DND-41 (cell line): ENCODE results near the gene ITPR3.

Experiments
- ATAC-seq: fragments of 200-7000 bp; cut with Tn5 transposase; 3 replicates; pipeline ENCODE4 v1.9.1; 2021; ENCODE audit warnings: low read depth; ENCODE audit not compliant: insufficient read depth
- DNase-seq: peaks from one replicate; pipeline ENCODE4 v3.0.0-alpha.2; 2020
- H2AFZ ChIP-seq: 2 replicates; pipeline ENCODE4 v1.6.0; 2012; ENCODE audit warnings: low read depth, low read length
- H3K27ac ChIP-seq: 2 replicates; pipeline ENCODE4 v1.5.1; 2012; ENCODE audit warnings: low read length, inconsistent platforms
- H3K27me3 ChIP-seq: fragments of 200-600 bp; sonication (generic); 2 replicates; pipeline ENCODE4 v1.6.0; 2012; ENCODE audit warnings: low read length, mild to moderate bottlenecking, inconsistent platforms; ENCODE audit not compliant: insufficient read depth, poor library complexity
- H3K36me3 ChIP-seq: 2 replicates; pipeline ENCODE4 v1.5.1; 2012; ENCODE audit warnings: low read length, inconsistent platforms; ENCODE audit not compliant: insufficient read depth
- H3K4me1 ChIP-seq: 2 replicates; pipeline ENCODE4 v1.5.1; 2012; ENCODE audit warnings: mild to moderate bottlenecking, low read length; ENCODE audit not compliant: insufficient read depth
- H3K4me2 ChIP-seq: 2 replicates; pipeline ENCODE4 v1.6.0; 2012; ENCODE audit warnings: mild to moderate bottlenecking, moderate library complexity, low read length, inconsistent platforms; ENCODE audit not compliant: insufficient read depth
- H3K4me3 ChIP-seq, 2 experiments: fragments of 200-600 bp in 1 of 2; shearing (Covaris generic) in 1 of 2; 2 replicates each; pipeline ENCODE4 v1.5.1; 2012 to 2016; ENCODE audit warnings: inconsistent platforms in 2 of 2, low read length in 2 of 2, mild to moderate bottlenecking in 2 of 2, low read depth in 1 of 2, moderate library complexity in 1 of 2
- H3K79me2 ChIP-seq: 2 replicates; pipeline ENCODE4 v1.6.0; 2012; ENCODE audit warnings: low read length, inconsistent platforms; ENCODE audit not compliant: insufficient read depth
- H3K9ac ChIP-seq: 2 replicates; pipeline ENCODE4 v1.6.0; 2012; ENCODE audit warnings: low read depth, mild to moderate bottlenecking, inconsistent platforms, low read length, moderate library complexity
- H3K9me3 ChIP-seq: 2 replicates; pipeline ENCODE4 v1.5.1; 2012; ENCODE audit warnings: low read length, moderate library complexity, mild to moderate bottlenecking, inconsistent platforms; ENCODE audit not compliant: insufficient read depth, severe bottlenecking
- H4K20me1 ChIP-seq: 2 replicates; pipeline ENCODE4 v1.6.0; 2012; ENCODE audit warnings: low read length; ENCODE audit not compliant: insufficient read depth
- CTCF ChIP-seq: IDR thresholded peaks from 2 replicates; pipeline ENCODE4 v1.5.1; 2012; ENCODE audit warnings: borderline replicate concordance, low read length, moderate library complexity, mild to moderate bottlenecking; ENCODE audit not compliant: poor library complexity, severe bottlenecking; ENCODE audit errors: extremely low read depth
- EZH2 ChIP-seq: IDR thresholded peaks from 3 replicates; pipeline ENCODE4 v1.6.1; 2012; ENCODE audit warnings: borderline replicate concordance, low read depth, mild to moderate bottlenecking, moderate library complexity, low read length, inconsistent platforms; ENCODE audit not compliant: severe bottlenecking

ITPR3 gene

GRCh38 chr6:33699131-33699530 lies 78.0 kb downstream of the ITPR3 start:
- peaks cover 81% of the 10 kb centered on the region for H3K36me3 ChIP-seq
- no peak for ATAC-seq
- H3K27ac ChIP-seq, result no peak overlapping the region

GRCh38 chr6:33699739-33700138 lies 78.6 kb downstream of the ITPR3 start:
- no peaks in the 10 kb centered on the region for H3K9me3 ChIP-seq
- DNase-seq, result no peak
- TF ChIP-seq EZH2, result no peak
- TF ChIP-seq CTCF, result no peak
- no peak overlapping the region for H3K4me2 ChIP-seq
- no peak overlapping the region for H3K9ac ChIP-seq
- no peak overlapping the region for H2AFZ ChIP-seq
- no peak overlapping the region for H3K27ac ChIP-seq
- peaks cover 81% of the 10 kb centered on the region for H3K36me3 ChIP-seq
- no peaks in the 10 kb centered on the region for H3K4me1 ChIP-seq
- no peak for ATAC-seq
- peaks cover 21% of the 10 kb centered on the region for H4K20me1 ChIP-seq
- no peaks in the 10 kb centered on the region for H3K79me2 ChIP-seq
- H3K27me3 ChIP-seq, result no peaks in the 10 kb centered on the region
- no peak overlapping the region for H3K4me3 ChIP-seq

More at GRCh38 chr6:33699131-33699530, 78.0 kb downstream of the ITPR3 start:
- TF ChIP-seq EZH2 (no peak), CTCF (no peak)
- H3K9me3 ChIP-seq, result no peaks in the 10 kb centered on the region
- H3K4me3 ChIP-seq, result no peak overlapping the region
- H3K4me1 ChIP-seq, result no peaks in the 10 kb centered on the region
- H3K27me3 ChIP-seq, result no peaks in the 10 kb centered on the region
- no peak overlapping the region for H3K4me2 ChIP-seq
- peaks cover 25% of the 10 kb centered on the region for H4K20me1 ChIP-seq
- no peaks in the 10 kb centered on the region for H3K79me2 ChIP-seq
- H3K9ac ChIP-seq, result no peak overlapping the region
- DNase-seq, result no peak
- no peak overlapping the region for H2AFZ ChIP-seq

DNA sequence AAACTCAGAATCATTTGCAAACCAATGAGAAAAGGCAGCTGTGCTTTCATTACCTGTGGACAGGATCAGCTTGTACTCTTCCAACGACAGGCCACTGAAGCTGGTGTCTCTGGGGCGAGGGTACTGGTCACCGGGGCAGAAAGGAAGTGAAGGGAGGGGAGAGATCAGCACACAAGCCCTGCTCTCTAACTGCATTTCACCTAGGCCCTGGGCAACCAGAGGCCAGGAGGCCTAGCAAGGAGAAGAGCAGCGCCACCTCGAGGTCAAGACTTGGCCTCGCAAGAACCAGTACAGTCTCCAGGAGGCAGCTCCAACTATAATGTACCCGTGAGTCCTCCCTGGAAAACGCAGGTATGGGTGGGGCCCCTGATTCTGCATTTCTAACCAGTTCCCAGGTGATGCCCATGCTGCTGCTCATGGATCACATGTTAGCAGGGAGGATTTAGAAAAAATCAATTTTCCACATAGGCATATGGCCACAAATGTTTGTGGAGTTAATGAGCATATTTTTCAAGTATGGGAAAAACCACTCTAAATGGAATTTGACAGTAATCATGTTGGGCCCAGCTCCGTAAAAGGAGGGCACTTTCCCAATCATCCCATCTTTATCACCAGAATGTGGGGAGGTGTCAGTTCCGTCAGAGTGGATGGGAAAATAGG lies 79.4 kb downstream of the ITPR3 start:
- Histone ChIP-seq H3K4me1 (no peaks in the 10 kb centered on the region), H3K79me2 (no peaks in the 10 kb centered on the region), H3K9me3 (no peaks in the 10 kb centered on the region), H3K27me3 (no peaks in the 10 kb centered on the region), H4K20me1 (peaks cover 15% of the 10 kb centered on the region), H3K9ac (no peak overlapping the region), H2AFZ (no peak overlapping the region), H3K4me2 (no peak overlapping the region), H3K27ac (no peak overlapping the region), H3K4me3 (no peak overlapping the region), H3K36me3 (peaks cover 74% of the 10 kb centered on the region)
- DNase-seq, result peak; percentile 51
- TF ChIP-seq CTCF (peak; percentile 50), EZH2 (no peak)
- peak; percentile 64; the same call in 2 of the 3 replicates for ATAC-seq
